HG03575 (cell line): ENCODE data around the gene PDXP.

ENCODE experiments used
- ATAC-seq: cut with Tn5 transposase; IDR thresholded peaks from one replicate; pipeline ENCODE4 v1.9.1; 2021; ENCODE audit not compliant: unreplicated experiment, insufficient number of reproducible peaks, low FRiP score; ENCODE audit errors: extremely low read depth

PDXP gene

DNA sequence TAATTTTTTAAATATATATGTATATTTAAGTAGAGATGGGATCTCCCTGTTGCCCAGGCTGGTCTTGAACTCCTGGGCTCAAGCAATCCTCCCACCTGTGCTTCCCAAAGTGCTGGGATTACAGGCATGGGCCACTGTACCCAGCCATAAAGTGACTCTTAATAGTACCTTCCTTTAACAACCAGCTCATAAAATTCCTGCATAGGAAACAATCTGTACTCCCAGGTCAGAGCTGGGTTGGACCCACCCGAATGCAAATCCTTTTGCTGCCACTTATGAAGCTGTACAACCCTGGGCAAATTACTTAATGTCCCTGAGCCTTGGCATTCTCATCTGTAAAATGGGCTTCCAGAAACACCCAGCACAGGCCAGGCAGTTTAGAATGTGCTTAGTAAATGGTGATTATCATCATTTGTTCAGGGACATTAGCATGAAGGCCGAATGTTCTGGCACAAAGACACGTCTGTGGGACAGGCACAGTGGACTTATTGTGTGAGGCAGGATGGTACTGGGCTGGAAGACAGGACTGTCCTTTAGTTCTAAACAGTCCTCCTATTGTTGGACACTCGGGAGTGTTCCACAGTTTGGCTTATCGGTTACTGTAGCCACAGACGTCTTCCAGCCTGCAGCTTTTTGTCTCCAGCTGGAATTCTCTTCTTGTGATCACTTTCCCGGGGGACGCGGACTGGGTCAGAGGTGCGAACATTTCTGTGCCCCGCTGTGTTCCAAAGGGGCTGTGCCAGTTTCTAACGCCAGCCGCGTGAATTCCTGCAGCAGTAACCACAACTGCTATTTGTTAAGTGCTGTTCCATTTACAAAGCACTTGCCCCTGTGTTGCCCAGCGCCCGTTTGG lies 6.0 kb downstream of the PDXP start:
- no peak for ATAC-seq

DNA sequence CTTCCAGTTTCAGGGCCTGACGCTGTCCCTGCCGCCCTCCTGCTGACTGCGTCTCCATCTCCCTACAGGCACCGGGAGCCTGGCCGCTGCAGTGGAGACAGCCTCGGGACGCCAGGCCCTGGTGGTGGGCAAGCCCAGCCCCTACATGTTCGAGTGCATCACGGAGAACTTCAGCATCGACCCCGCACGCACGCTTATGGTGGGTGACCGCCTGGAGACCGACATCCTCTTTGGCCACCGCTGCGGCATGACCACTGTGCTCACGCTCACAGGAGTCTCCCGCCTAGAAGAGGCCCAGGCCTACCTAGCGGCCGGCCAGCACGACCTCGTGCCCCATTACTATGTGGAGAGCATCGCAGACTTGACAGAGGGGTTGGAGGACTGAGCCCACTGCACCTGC lies 7.0 kb downstream of the PDXP start:
- no peak for ATAC-seq

DNA sequence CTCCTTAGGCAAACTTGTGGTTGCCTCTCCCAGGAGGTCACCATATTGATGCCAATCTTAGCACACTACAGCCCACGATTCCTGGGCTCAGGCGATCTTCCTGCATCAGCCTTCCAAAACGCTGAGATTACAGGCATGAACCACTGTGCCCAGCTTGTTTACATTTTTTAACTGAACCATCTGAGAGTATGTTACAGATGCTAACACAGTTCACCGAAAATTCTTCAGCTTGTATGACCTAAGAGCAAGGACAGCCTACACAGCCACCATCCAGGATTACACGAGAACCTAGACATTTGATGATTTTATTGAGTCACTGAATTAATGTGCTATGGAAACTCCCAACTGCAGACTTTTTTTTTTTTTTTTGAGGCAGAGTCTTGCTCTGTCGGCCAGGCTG lies 11.1 kb downstream of the PDXP start:
- ATAC-seq: no peak

DNA sequence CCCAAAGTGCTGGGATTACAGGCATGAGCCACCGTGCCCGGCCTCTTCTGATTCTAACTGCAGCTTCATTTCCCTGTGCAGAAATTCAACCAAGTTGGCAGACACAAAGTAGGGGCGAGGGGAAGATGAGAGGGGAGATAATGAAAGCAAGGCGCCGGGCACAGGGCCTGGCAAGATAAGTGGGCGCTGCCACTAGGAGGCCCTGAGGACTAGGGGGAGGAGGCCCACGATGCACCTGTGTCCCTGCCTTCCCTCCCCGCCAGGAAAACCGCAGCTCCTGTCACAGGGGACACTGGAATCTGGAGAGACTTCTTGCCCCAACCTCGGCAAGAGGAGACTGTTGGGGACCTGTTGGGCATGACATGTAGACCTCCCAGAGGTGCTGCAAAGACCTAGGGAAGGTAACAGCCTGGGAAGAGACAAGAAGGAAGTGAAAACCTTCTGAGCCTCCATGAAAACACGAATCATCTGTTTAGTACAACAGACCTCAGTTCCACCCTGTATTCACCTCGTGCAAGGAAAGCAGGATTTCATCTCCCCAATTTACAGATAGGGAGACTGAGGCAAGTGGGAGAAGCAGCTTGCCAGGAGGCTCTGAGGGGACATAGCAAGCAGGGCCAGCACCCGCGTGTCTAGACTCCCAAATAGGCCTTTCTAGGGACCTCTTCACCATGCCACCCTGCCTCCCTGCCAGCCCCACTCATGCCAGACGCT lies 13.8 kb downstream of the PDXP start:
- ATAC-seq: no peak

DNA sequence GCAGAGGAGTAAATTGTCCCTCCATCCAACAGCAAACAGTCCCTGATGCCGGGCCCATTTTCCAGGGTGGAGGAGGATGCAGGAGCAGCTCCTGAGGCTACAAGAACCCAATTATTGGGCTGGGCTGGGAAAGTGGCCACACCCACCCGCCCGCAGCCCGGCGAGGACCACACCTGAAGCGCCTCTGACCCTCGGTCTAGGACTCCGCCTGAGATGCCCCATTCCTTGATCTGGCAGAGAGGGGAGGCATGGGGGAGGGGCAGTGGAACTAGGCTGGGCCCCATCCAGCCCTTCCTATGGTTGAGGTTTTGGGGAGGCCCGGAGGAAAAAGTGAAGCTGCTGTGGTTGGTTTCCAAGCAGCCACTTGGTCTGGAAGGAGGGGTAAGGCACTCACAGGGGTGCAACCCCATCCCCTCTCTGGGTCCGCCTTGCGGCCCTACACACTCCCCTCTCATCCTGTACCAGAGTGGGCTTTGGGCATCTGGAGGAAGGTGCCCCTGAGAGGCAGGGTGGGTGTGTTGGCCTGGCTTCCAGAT lies 14.5 kb downstream of the PDXP start:
- ATAC-seq: no peak

DNA sequence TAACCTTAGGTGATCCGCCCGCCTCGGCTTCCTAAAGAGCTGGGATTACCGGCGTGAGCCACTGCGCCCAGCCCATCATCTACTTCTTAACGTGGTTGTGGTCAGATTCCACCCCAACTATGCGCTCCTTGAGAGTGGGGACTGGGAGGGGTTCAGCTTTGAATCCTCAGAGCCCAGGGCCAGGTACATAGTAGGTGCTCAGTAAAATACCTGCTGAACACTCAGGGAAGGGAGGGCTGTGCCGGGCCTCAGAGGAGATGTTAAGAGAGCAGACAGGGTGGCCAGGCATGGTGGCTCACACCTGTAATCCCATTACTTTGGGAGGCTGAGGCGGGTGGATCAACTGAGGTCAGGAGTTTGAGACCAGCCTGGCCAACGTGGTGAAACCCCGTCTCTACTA lies 15.7 kb downstream of the PDXP start:
- ATAC-seq: no peak

DNA sequence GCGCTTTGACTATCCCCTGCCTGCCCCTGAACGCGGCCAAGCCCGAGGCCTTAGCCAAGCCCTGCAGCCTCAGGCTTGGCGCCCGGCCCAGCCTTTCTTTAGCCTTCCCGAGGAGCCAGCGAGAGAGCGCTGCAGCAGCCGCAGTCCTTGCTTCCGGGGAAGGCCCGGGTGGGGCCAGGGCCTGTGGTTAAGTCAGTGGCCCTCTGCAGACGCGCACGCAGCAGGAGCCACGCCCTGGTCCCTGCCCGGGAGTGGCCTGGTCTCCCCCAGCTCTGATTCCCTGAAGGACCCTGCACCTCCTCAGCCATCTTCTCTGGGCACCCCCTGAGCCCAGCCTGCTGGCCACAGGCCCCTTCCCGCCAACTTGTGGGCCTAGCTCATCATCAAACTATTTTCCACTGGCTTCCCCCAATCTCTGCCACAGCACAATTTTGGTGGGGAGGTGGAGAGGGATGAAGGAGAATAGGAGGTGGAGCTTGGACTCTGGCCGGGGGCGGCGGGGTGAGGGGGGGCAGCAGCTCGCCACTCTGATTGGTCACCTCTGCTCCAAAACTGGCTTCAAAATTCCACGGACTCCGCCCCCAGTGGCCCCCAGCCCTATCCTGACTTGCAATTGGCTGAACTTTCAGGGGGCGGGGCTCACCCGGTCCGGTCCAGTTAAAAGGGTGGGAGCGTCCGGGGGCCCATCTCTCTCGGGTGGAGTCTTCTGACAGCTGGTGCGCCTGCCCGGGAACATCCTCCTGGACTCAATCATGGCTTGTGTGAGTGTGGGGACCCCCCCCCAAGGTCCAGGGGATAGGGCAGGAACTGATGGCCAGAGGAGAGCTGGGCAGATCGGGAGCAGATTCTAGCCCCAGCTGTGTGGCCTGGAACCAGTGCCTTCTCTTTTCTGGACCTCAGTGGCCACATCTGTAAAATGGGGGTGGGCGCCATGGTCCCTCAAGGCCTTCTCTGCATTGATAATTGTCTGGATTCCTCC lies 16.7 kb downstream of the PDXP start, which contains the start of gene LGALS1:
Gene LGALS1, plus strand, starts transcription at position 686 of the 979 bp plus-strand sequence. Its CDS starts 67 bp downstream, at position 753.
- ATAC-seq: no peak

DNA sequence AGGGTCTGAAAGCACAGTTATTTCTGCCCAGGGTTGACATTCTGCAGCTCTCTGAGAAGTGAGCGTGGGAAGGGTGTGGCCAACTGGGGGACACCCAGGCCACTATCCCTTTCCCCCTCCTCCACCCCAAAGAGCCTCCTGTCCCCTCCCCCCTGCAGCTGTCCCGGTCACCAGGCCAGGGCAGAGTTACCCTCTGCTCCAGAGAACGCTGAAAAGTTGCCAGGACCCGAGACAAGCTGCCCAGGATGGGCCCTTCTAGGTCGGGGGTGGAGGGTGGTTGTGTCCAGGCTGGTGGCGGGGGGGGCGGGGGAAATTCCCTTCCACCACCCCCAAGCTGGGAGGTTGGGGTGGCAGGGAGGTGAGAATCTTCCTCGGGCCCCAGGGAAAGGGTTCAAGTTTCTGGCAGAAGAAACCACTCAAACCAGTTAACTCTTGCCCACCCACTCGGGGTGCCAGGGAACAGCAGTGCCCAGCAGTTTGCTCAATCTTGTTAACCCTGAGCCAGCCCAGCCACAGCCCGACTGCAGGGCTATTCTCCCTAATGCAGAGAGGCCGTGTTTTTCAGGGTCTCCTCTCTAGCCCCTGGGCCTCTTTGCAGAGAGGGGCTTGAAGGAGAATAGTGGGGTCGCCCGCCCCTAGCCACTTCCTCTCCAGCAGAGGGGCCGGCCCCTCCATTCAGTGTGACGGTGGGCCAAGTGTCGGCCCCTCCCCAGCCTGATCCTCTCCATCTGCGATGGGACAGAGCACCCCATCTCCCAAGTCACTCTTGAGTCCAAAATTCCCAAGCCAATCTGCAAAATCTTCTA lies 17.6 kb downstream of the PDXP start:
- ATAC-seq: no peak

DNA sequence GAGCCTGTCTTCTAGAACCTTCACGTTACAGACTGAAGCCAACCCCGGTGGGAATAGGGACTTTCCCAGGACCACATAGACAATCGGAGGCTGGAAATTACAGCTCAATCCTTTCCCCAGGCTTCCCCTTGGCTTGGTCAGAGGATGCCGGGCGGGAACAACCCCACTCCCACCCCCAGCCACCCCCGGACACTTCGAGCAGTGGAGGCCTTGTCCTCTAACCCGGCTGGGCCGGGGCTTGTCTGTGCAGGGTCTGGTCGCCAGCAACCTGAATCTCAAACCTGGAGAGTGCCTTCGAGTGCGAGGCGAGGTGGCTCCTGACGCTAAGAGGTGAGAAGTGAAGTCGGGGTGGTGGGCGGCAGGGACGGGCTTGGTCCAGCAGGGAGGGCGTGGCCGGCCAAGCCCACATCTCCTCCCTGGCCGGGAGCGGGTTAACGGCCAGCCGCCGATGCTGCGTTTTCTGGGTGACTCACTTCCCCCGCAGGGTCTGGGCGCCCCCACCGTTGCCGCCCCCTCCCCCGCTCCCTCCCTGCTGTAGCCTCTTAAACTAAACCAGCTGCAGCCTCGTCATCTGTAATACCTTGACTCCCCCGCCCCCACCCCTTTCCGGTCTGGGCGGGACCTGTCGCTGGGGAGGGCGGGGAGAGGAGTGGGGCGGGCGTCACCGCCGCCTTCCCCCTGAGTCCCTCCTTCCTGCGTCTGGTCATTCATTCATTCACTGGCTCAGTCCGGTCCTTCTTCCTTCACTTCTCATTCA lies 18.4 kb downstream of the PDXP start:
- ATAC-seq: no peak

DNA sequence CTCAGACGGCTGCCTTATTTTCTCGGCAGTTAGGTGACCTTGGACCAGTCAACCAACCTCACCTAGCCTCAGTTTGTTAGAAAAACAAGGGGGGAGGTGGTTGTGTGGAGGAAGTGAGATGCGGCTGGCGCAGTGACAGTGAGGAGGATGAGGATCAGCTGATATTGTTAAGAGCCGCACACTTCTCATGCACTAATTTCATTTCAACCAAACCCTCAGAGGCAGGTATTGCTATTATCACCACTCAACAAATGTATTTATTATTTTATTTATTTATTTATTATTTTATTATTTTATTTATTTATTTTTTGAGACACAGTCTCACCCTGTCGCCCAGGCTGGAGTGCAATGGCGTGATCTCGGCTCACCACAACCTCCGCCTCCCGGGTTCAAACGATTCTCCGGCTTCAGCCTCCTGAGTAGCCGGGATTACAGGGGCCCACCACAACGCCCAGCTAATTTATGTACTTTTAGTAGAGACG lies 19.0 kb downstream of the PDXP start:
- ATAC-seq: no peak

DNA sequence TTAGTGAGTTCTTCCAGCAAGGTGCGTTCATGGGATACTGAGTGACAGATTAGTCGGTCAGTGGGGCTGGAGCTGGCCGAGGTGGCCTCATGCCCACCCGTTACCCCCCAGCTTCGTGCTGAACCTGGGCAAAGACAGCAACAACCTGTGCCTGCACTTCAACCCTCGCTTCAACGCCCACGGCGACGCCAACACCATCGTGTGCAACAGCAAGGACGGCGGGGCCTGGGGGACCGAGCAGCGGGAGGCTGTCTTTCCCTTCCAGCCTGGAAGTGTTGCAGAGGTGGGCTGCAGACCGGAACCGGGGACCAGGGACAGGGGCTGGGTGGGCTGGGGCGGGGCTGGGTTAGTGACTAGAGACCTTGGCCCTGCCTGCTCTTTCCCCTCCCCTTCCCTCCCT lies 19.8 kb downstream of the PDXP start:
- no peak for ATAC-seq

DNA sequence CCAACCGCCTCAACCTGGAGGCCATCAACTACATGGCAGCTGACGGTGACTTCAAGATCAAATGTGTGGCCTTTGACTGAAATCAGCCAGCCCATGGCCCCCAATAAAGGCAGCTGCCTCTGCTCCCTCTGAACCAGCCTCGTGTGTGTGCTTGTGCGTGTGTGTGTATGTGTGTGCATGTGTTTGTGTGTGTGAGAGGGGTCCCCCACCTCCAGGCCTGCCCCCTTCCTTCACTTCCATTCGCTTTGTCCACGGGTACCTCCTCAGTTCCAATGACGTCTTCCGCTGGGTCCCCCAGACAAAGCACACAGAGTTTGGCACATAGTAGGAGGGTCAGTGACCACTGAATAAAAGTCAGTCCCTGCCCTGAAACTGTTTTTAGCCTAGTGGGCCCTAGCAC lies 21.1 kb downstream of the PDXP start:
- no peak for ATAC-seq

DNA sequence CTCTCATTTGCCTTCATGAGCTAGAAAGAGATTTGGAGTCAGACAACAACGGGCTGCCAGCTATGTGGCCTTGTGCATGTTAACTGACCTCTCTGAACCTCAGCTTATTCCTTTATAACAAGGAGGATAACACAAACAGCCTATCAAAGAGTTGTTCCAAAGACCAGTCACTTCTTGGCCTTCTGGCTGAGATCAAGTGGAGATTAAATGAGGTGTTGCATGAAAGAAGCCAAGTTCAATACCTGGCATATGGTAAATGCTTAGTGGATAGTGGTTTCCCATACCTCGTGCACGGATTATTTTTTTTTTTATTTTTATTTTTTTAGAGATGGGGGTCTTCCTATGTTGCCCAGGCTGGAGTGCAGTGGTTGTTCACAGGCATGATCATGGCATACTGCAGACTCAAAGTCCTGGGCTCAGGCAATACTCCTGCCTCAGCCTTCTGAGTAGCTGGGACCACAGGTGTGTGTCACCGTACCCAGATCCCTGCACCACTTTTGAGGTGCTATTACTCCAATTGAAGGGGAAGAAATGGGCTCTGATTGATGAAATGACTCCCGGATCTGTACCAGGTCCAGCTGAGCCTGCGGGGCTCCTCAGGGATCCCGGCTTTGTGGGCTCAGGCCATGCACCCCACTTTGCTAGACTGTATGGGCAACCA lies 21.8 kb downstream of the PDXP start:
- no peak for ATAC-seq

DNA sequence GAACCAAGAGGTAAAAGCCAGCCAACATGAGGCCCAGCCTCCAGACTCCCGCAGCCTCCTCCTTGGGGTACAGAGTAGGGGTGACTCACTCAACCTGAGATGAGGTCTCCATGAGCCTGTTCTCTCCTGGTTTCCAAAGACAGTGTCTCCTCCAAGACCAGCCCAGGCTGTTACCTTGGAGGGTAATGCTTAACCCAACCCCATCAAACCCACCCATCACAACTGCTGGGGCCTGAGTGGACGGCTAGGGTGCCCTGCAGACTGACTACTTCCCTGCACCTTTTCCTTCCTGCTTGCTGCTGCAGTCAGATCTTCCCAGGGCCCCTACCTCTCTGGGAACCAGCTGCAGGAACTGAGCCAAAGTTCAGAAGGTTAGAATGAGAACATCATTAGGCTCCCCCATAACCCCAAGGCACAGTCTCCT lies 22.5 kb downstream of the PDXP start:
- no peak for ATAC-seq

DNA sequence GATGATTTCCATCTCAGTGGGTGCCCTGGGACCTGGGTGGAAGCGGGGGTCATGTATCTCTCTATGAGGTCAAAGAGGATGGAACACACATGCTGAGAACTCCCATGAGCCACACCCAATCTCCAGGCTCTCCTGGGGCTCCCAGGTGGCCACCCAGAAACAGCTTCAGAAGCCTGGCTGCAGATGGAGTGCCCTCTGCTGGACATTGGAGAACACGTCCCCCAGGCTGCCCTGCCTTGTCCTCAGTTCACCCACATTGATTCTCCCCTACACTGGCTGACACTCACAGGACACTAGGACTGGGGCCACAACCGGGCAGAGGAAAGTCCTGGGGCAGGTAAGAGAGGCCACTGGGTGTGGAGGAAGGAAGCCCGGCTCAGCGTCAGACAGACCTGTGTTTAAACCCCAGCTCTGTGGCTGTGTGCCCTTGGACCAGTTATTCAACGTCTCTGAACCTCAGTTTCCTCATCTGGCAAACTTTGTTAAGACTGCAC lies 23.1 kb downstream of the PDXP start:
- ATAC-seq: no peak

DNA sequence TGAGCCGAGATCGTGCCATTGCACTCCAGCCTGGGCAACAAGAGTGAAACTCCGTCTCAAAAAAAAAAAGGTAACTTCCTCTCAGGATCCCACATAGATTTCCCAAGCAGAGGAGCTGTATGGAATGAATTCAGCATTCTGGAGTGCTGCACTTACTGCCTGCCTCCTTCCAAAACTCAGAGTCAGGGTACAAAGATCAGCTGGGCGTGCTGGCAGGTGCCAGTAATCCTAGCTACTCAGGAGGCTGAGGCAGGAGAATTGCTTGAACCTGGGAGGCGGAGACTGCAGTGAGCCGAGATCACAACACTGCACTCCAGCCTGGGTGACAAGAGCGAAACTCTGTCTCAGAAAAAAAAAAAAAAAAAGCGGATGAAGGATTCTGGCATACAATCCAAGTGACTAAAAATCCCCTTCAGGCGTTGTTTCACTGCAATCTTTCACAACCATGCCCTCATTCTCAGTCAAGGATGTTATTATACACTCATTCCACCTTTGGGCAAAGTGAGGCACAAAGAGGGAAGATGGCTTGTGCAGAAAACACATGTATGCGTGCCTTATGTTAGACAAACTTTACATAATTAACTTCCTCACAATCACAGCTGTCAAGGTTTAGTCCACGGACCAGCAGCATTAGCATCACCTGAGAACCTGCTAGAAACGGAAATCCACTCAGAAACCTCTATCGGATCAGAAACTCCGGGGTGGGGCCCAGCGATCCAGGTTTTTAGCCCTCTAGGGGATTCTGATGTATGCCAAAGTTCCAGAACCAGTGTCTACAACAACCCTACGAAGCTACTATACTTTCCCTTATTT lies 26.5 kb downstream of the PDXP start:
- no peak for ATAC-seq
